GM10847 (cell line): Measurements from ENCODE around the gene XXYLT1.
A peak's percentile ranks its signal among the peaks of the same experiment; 100 is the strongest.

Experiments
- POLR2A ChIP-seq: IDR thresholded peaks from 2 replicates; pipeline ENCODE4 v1.6.1; 2011; ENCODE audit not compliant: insufficient read length; ENCODE audit errors: extremely low read depth

The XXYLT1 gene

DNA sequence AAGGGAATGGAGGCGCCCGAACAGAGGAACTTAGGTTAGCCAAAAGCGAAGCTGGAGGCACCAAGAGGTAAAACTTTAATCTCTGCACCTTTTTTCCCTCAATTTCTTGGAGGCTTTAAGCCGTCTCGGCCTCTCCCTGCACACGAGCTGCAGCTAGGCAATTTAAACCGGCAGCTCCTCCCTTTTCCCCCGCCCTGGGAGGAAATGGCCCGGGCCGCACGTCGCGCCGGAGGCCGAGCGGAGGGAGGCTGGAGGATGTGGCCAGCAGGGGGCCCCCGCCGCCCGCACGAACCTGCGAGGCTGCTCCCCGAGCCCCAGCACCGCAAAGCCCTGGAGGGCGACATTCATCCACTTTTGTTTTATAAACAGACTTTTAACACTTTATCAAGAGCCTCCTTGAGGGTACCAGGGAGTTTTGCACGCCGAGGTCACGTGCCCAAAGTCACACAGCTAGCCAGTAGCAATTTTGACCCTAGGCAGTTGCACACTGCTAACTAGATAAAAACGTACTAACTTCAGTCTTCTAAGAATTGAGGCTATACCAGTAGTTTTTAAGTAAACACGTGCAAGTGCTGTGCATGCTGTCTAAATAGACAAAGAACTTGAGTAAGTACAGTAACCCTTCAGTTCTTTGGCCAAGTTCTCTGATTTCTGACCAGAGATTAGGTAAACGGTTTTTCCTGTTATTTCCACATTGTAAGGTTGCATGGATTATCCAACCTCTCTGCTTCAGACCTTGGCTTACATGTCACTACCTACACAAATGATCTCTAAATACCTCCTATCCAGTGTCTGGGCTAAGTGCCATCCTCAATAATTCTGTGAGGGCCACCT, 668 bp upstream of the XXYLT1 start:
- TF ChIP-seq POLR2A: no peak

DNA sequence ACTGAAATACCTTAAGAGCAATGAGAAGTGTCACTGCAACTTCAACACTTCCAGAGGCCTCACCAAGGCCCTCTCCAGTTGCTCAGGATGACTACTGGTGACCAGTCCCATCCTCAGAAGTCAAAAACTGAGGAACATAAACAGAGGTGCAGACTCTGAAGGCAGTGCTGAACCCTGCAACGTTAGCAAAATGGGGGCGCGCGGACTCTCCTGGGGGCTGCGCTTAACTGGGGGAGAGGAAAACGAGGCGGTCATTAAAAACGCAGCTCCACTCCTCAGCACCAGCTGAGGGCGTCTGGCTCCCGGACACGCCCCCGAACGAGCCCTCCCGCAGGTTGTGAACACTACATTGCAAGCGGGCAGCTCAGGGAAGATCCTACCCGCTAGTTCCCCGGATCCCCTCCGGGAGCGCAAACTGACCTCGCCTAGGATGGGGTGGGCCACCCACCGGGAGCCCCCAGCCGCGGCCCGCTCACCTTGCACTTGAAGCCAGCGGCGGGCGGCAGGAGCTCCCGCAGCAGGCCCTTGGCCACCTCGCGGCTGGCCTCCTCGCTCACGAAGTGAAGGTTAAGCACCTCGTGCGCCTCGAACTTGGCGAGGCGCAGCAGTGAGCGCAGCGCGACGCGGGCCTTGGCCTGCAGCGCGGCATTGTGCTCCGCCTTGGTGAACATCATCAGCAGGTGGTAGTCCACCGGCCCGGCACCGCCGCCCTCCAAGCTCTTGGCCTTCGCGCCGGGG, 711 bp downstream of the XXYLT1 start:
- TF ChIP-seq POLR2A: no peak

DNA sequence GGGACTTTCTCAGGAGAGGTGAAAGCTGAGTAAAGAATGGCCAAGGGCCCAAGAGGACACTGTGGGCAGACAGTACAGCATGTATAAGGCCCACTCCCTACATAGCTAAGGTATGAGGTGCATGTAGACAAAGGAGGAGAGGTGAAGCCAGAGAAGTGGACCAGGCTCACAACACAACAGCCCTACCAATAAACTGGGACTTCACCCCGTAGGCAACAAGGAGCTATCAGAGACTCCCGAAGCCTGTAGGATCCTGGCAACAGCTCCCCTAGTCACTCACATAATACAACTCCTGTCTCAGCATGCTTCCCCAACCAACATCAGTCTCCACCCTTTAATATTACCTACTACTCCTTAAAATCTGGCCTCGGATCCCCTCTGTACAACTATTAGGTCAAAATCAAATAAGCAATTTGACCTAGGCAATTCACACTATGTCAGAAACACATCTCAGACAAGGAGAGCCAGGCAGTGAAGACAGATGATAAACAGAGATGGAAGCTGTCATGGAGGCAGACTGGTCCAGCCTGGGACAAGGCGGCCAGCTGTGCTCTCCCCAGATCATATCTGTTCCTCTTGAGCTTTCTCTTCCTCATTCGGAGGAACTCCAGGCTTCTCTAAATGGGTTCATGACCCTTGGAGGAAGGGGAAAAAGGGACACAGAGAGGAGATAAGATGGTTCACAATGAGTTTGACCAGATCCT, 1.4 kb downstream of the XXYLT1 start:
- no peak for TF ChIP-seq POLR2A

DNA sequence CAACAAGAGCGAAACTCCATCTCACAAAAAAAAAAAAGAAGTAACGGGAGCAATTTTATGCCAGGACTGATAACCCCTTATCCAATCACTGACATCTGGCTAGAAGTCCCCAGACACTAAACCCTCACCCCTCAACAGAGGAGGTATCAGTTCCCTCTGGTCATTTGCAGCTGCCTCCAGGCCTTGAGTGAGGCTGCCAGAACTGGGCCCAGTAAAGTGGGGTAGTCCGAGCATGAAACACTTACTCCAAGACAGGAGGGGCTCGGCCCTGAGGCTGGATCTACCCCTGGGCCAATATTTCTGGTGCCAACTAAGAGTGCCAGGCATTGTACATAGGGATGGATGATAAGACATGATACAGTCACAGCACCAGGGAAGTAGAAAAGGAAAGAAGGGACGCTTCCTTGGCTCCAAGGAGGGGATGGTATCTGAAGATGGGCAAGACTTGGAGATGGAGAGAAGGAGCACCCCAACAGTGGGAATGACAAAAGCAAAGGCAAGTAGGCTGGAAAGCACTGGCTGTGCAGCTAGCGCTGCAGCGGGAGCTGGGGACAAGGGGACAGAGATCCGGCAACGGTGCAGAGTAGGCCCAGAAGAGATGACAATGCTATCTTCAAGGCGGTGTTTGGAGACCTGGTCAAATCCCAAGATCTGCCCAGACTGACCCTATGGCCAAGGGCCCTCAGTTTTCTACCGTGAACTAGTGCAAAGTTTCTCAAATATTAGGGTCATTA, 2.2 kb downstream of the XXYLT1 start:
- no peak for TF ChIP-seq POLR2A

DNA sequence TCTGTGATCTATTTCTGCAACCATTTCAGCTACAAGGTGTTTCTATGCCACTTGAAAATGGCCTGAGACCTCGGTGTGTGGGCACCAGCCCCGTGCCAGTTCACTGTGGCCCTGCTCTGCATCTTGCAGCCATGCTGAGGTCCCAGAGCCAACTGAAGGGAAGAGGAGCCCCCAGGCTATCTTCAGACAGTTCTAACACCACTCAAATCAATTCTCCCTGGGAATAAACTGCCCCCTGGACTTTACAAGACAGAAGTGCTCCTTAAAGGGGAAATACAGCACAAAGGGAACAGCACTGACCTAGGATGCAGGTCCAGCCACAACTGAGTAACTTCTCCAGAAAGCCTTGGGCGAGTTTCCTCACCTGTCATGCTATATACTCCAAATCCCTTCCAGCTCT, 3.9 kb downstream of the XXYLT1 start:
- TF ChIP-seq POLR2A: no peak

DNA sequence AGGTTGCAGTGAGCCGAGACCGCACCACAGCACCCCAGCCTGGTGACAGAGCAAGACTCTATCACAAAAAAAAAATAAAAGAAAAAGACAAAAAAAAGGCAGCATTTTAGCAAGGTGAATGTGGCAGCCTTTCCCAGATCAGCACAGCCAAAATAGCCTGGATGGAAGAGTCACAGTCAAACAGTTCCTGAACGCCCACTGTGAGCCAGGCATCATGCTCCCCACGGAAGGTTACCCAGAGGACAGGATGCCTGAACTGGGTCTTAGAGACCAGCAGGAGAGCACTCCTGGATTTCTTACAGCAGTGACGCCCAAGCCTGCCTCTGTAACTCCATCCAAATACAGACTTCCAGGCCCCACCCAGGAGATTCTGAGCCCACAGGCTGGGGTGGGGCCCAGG, 4.5 kb downstream of the XXYLT1 start:
- TF ChIP-seq POLR2A: no peak

DNA sequence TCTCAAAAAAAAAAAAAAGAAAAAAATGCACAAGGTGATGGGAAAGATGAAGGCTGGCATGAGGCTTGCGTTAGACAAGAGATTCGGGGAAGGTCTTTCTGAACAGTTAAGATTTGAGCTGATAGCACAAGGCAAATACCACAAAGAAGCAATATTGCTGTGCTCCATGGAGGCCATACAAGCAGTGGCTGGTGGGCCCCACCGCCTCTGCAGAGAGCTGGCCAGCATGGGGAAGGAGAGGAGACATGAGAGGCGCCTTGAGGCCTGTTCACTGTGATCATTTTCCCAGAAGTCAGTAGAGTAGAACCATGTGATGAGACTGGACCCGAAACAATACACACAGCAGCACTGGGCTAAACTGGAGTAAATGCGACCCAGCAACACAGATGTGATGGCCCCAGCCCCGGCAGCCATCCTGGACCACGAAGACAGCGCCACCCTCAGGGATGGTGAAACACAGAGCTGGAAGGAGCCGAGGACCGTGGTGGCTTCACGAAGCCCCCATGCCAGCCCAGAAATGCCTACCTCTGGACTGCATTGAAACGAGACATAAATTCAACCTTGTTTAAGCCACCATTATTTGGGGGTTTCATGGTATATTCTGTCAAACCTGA, 5.5 kb downstream of the XXYLT1 start:
- no peak for TF ChIP-seq POLR2A

DNA sequence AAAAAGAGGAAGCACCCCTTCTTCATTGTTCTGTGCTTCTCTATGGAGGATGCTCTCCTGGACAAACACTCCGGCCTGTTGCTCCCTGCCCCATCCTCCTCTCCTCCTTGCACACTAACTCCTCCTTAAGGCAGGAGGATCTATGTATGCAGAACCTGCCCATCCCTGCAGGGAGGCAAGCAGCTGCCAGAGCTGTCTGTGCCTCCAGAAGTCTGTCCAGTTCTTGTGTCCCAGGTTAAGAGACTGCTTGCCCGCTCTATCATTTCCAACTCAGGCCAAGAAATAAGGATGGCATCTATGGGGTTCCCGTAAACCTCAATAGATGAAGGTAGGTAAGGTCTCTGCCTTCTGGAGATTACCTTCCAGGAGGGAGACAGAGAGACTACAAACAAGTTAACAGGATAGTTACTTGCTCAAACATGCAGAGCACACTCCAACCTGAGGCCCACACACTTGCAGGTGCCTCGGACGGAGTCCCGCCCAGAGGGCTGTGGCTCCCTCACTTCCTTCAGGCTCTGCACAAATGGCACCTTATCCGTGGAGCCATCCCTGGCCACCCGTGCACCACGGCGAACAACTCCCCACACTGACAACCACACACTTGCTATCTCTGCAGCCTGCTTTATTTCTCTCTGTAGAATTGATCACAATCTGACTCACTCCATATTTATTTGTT, 6.9 kb downstream of the XXYLT1 start:
- TF ChIP-seq POLR2A: no peak

DNA sequence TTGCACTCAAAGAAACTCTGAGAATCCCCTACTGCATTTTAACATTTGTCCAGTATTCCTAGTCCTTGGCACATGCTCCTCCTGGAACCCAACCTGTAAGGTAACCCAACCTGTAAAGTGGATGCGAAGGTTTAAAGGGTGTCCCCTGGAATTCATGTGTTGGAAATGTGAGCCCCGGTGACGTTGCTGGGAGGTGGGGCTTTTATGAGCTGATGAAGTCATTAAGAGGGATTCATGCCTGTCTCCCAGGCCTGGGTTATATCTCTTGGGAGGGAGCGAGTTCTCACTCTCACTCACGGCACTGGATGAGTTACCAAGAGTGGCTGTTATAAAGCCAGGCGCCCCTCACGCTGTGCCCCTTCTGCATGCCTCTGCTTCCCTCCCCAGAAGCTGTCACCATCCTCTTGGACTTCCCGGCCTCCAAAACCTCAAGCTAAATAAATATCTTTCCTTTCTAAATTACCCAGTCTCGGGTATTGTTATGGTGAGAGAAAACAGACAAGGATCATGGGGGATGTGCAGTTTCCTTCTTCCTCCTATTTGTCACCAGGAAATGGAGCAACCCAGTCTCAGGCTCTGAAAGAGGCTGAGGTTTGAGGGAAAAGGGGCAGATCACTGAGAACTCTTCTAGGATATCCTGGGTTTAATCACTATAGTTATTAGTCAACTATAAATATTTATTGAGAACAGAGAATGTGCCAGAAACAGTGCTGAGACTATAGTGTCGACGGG, 7.6 kb downstream of the XXYLT1 start:
- TF ChIP-seq POLR2A: no peak

DNA sequence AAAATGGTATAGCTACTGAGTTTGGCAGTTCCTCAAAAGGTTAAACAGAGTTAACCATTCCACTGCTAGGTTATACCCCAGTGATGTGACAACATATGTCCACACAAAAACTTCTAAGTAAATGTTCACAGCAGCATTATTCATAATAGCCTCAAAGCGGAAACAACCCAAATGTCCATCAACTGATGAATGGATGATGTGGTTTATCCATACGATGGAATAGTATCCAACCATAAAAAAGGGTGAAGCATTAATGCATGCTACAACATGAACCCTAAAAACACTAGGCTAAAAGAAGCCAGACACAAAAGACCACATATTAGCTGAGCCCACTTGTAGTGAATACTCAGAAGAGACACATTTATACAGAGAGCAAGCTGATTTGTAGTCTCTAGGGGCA, 9.0 kb downstream of the XXYLT1 start:
- TF ChIP-seq POLR2A: no peak

DNA sequence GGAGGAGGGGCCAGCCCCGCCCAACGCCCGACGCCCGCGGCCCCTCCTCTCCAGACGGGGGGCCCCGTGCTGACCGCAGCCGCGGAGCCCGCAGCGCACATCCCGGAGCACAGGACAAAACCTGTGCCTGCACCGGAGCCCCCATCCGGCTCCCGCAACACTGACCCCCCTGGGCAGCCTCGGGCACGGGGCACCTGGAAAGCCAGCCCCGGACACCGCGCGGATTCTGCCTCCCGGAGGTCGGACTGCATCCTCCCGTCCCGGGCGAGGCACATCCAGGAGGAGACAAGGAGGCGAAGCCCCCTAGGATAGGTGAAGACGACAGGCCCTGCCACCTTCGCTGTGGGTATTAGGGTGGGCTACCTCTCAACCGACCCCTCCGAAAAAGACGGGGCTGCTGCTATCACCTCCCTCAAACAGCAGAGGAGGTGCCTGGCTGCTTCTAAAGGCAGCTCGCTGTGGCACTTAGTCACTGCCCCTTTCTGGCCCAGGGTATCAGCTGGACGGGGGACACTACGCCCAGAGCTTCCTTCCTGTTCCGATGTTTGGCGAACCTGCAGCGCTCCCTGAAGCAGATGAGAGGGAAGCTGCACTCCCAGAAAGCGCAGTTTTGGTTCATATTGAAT, 10.6 kb downstream of the XXYLT1 start:
- TF ChIP-seq POLR2A: no peak

DNA sequence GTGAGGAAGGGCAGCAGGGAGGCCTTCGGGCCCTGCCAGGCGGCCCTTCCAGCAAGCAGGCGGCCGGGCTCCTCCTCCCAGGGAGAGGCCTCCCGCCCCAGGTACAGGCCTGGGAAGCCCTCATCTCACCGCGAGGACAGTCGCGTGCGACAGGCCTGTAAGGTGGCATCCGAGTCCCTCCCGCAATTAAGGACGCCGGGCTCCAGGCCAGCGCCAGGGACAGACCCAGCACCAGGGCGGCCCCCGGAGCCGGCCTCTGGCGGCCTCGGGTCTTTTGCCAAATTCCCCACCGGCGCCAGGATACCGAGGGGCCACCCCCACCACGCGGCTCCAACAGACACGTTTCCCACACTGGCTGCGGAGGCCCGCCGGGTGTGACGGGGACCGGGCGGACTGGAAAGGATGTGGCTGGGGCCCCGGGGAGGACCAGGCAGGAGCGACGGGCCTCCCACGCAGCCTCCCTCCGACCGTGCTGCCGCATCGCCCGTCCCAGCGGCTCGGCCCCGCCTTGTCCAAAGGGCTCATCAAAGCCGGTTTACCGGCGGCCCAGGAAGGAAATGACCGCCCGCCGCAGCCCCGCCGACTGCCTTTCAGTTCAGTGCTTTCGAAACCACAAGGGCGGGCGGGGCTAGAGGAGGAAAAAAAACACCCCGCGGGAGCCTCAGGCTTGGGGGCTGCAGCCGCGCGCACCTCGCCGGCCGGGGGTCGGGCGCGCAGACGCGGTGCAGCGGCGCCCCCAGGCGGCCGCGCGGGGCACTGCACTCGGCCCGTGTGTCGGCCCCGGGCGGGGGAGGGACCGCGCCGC, 11.3 kb downstream of the XXYLT1 start:
- peak; percentile 20 for TF ChIP-seq POLR2A

DNA sequence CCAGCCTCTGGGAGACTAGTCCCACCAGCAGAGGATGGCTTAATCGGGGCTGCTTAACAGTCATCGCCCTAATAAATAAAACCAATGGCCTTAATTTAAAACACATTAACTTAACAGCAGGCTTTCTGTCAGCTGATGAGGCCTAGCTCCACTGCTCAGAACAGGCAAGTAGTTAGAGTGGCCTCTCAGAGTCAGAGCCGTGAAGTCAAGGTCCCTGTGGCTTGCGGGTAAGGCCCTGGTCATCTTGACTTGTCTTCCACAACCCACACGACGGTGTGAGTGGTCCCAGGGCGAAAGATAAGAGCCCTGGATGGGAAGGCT, 11.8 kb downstream of the XXYLT1 start:
- TF ChIP-seq POLR2A: no peak
